Measurements from ENCODE around the gene HDAC9. TPM values are rescaled to one million over a fixed set of nuclear protein-coding genes. Genes with fewer than 3 reads are reported as not detected.

The HDAC9 gene
- polyA plus RNA-seq, 3 donors = 41.7 to 51.2 (median 44.2) TPM

- intact Hi-C loops (cut with micrococcal nuclease) = no loop called here
- no peaks in the 10 kb centered on the region for H4K20me1 ChIP-seq (ENCODE audit: insufficient read depth, low read length)
These were observed 335.9 kb downstream of the HDAC9 start for GRCh38 chr7:18831419-18831818.

GRCh38 chr7:18831943-18832342, 336.4 kb downstream of the HDAC9 start:
- H3K4me3 ChIP-seq (replicated peaks in 1 of 3; ENCODE audit: low read depth in 2 of 3, low read length in 3 of 3) = no peak overlapping the region
- H3K9ac ChIP-seq (ENCODE audit: insufficient read depth, low read length, poor library complexity, severe bottlenecking) = no peak overlapping the region
- peaks cover 0 to 6% of the 10 kb centered on the region in 2 donors for H3K4me1 ChIP-seq (ENCODE audit: control insufficient read depth in 1 of 2, insufficient read depth in 2 of 2, low read length in 2 of 2)
- no peak overlapping the region for H2AFZ ChIP-seq (ENCODE audit: insufficient read depth, low read depth, low read length, poor library complexity, severe bottlenecking)
- intact Hi-C loops (cut with micrococcal nuclease) = no loop called here
- no peak overlapping the region for H3K4me2 ChIP-seq (replicated peaks; ENCODE audit: extremely low read depth, low read length, poor library complexity, severe bottlenecking)
- Mint-ChIP-seq H3K27ac (no peak overlapping the region), H3K36me3 (peaks cover 1 to 2% of the 10 kb centered on the region in 2 donors), H3K27me3 (ENCODE audit: low read depth in 3 of 3) (no peaks in the 10 kb centered on the region), H3K9me3 (peaks cover 0 to 2% (median 0%) of the 10 kb centered on the region in 7 donors), H3K4me3 (no peak overlapping the region), H3K4me1 (peaks cover 20% of the 10 kb centered on the region)
- no peaks in the 10 kb centered on the region for H3K79me2 ChIP-seq (ENCODE audit: insufficient read depth, low read length)
- no peaks in the 10 kb centered on the region for H3K36me3 ChIP-seq (replicated peaks in 1 of 2; ENCODE audit: control insufficient read depth in 1 of 2, insufficient read depth in 2 of 2, low read length in 2 of 2)
- DNase-seq = no peak
- no peak for TF ChIP-seq CTCF (IDR thresholded peaks at IDR 0.05)
- no peaks in the 10 kb centered on the region for H3K27me3 ChIP-seq (ENCODE audit: control insufficient read depth in 2 of 2, insufficient read depth in 2 of 2, low read length in 2 of 2)
- no peaks in the 10 kb centered on the region for H4K20me1 ChIP-seq (ENCODE audit: insufficient read depth, low read length)
- H3K27ac ChIP-seq (ENCODE audit: low read depth in 1 of 2, low read length in 2 of 2) = no peak overlapping the region
- no peaks in the 10 kb centered on the region for H3K9me3 ChIP-seq (replicated peaks in 1 of 2; ENCODE audit: control insufficient read depth in 1 of 2, insufficient read depth in 1 of 2, low read length in 2 of 2)
- WGBS (ENCODE audit: insufficient coverage) = 100% methylated on average over 1 of the region's 2 CpGs

More at GRCh38 chr7:18831419-18831818, 335.9 kb downstream of the HDAC9 start:
- Histone ChIP-seq H3K9me3 (replicated peaks in 1 of 2; ENCODE audit: control insufficient read depth in 1 of 2, insufficient read depth in 1 of 2, low read length in 2 of 2) (no peaks in the 10 kb centered on the region), H3K79me2 (ENCODE audit: insufficient read depth, low read length) (no peaks in the 10 kb centered on the region), H3K27ac (ENCODE audit: low read depth in 1 of 2, low read length in 2 of 2) (no peak overlapping the region), H3K4me1 (ENCODE audit: control insufficient read depth in 1 of 2, insufficient read depth in 2 of 2, low read length in 2 of 2) (peaks cover 0 to 6% of the 10 kb centered on the region in 2 donors), H3K9ac (ENCODE audit: insufficient read depth, low read length, poor library complexity, severe bottlenecking) (no peak overlapping the region), H3K4me3 (replicated peaks in 1 of 3; ENCODE audit: low read depth in 2 of 3, low read length in 3 of 3) (no peak overlapping the region), H3K4me2 (replicated peaks; ENCODE audit: extremely low read depth, low read length, poor library complexity, severe bottlenecking) (no peak overlapping the region), H3K27me3 (ENCODE audit: control insufficient read depth in 2 of 2, insufficient read depth in 2 of 2, low read length in 2 of 2) (no peaks in the 10 kb centered on the region), H2AFZ (ENCODE audit: insufficient read depth, low read depth, low read length, poor library complexity, severe bottlenecking) (no peak overlapping the region), H3K36me3 (replicated peaks in 1 of 2; ENCODE audit: control insufficient read depth in 1 of 2, insufficient read depth in 2 of 2, low read length in 2 of 2) (no peaks in the 10 kb centered on the region)
- WGBS (ENCODE audit: insufficient coverage) = 48% methylated on average over 2 of the region's 4 CpGs
- no peak overlapping the region for H3K27ac Mint-ChIP-seq
- peaks cover 20% of the 10 kb centered on the region for H3K4me1 Mint-ChIP-seq
- no peak overlapping the region for H3K4me3 Mint-ChIP-seq
- peaks cover 0 to 2% (median 0%) of the 10 kb centered on the region in 7 donors for H3K9me3 Mint-ChIP-seq
- H3K36me3 Mint-ChIP-seq = peaks cover 1 to 2% of the 10 kb centered on the region in 2 donors
- no peaks in the 10 kb centered on the region for H3K27me3 Mint-ChIP-seq (ENCODE audit: low read depth in 3 of 3)
- TF ChIP-seq CTCF (IDR thresholded peaks at IDR 0.05) = no peak
- DNase-seq = no peak
